Muscle layer of colon (tissue), 2 donors: ENCODE measurements around the gene SH2D3C.
"Not testable (repeated sequence)": the region's sequence is repeated elsewhere in the genome, so short reads cannot be mapped to it uniquely, and the experiment has no call there.

Experiments
- H3K27ac ChIP-seq: one replicate; pipeline ENCODE4 v1.7.0; 2013; ENCODE audit warnings: low read depth, mild to moderate bottlenecking, low read length, moderate library complexity
- H3K27me3 ChIP-seq, 2 donors: one replicate each; pipeline ENCODE4 v1.7.0; 2013; ENCODE audit warnings: low read length in 2 of 2, mild to moderate bottlenecking in 2 of 2; ENCODE audit not compliant: insufficient read depth in 2 of 2, control insufficient read depth in 1 of 2
- H3K36me3 ChIP-seq: one replicate; pipeline ENCODE4 v1.7.0; 2013; ENCODE audit warnings: mild to moderate bottlenecking, low read length; ENCODE audit not compliant: insufficient read depth
- H3K4me1 ChIP-seq: one replicate; pipeline ENCODE4 v1.7.0; 2013; ENCODE audit warnings: mild to moderate bottlenecking, low read length; ENCODE audit not compliant: insufficient read depth
- H3K4me3 ChIP-seq, 2 donors: one replicate each; pipeline ENCODE4 v1.7.0; 2013; ENCODE audit warnings: low read length in 2 of 2, low read depth in 1 of 2, mild to moderate bottlenecking in 1 of 2, moderate library complexity in 1 of 2
- H3K9ac ChIP-seq: one replicate; pipeline ENCODE4 v1.7.0; 2013; ENCODE audit warnings: low read length
- H3K9me3 ChIP-seq: one replicate; pipeline ENCODE4 v1.7.0; 2013; ENCODE audit warnings: mild to moderate bottlenecking, low read length
- donor health status: abdominal sarcoma.
- donor health status: Adenocarcinoma of cecum.

The SH2D3C gene

GRCh38 chr9:127790094-127790855, 11.8 kb upstream of the SH2D3C start:
- Histone ChIP-seq H3K9me3 (no peaks in the 10 kb centered on the region), H3K4me3 (no peak overlapping the region), H3K27ac (no peak overlapping the region), H3K27me3 (no peaks in the 10 kb centered on the region), H3K9ac (no peak overlapping the region), H3K4me1 (peaks cover 15% of the 10 kb centered on the region), H3K36me3 (peaks cover 46% of the 10 kb centered on the region)

DNA sequence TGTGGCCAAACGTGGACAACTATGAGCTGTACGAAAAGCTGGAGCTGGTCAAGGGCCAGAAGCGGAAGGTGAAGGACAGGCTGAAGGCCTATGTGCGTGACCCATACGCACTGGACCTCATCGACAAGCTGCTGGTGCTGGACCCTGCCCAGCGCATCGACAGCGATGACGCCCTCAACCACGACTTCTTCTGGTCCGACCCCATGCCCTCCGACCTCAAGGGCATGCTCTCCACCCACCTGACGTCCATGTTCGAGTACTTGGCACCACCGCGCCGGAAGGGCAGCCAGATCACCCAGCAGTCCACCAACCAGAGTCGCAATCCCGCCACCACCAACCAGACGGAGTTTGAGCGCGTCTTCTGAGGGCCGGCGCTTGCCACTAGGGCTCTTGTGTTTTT, 10.7 kb upstream of the SH2D3C start:
- H3K4me3 ChIP-seq: no peak overlapping the region
- H3K27ac ChIP-seq: no peak overlapping the region
- H3K4me1 ChIP-seq: peaks cover 20% of the 10 kb centered on the region
- H3K9me3 ChIP-seq: no peaks in the 10 kb centered on the region
- no peaks in the 10 kb centered on the region for H3K27me3 ChIP-seq
- peaks cover 46% of the 10 kb centered on the region for H3K36me3 ChIP-seq
- H3K9ac ChIP-seq: no peak overlapping the region

- H3K4me1 ChIP-seq: peaks cover 20% of the 10 kb centered on the region
- H3K9ac ChIP-seq: no peak overlapping the region
- H3K36me3 ChIP-seq: peaks cover 46% of the 10 kb centered on the region
- no peak overlapping the region for H3K27ac ChIP-seq
- H3K27me3 ChIP-seq: no peaks in the 10 kb centered on the region
- H3K9me3 ChIP-seq: no peaks in the 10 kb centered on the region
- H3K4me3 ChIP-seq: no peak overlapping the region
Observed at GRCh38 chr9:127788337-127789011, 10.0 kb upstream of the SH2D3C start.

- peaks cover 20% of the 10 kb centered on the region for H3K4me1 ChIP-seq
- no peaks in the 10 kb centered on the region for H3K9me3 ChIP-seq
- H3K4me3 ChIP-seq: peak overlapping the region; percentile 71 to 99
- peaks cover 46% of the 10 kb centered on the region for H3K36me3 ChIP-seq
- H3K27ac ChIP-seq: peak overlapping the region; percentile 97
- peak overlapping the region; percentile 39 for H3K9ac ChIP-seq
- no peaks in the 10 kb centered on the region for H3K27me3 ChIP-seq
Observed at GRCh38 chr9:127786773-127787104, 8.3 kb upstream of the SH2D3C start.

DNA sequence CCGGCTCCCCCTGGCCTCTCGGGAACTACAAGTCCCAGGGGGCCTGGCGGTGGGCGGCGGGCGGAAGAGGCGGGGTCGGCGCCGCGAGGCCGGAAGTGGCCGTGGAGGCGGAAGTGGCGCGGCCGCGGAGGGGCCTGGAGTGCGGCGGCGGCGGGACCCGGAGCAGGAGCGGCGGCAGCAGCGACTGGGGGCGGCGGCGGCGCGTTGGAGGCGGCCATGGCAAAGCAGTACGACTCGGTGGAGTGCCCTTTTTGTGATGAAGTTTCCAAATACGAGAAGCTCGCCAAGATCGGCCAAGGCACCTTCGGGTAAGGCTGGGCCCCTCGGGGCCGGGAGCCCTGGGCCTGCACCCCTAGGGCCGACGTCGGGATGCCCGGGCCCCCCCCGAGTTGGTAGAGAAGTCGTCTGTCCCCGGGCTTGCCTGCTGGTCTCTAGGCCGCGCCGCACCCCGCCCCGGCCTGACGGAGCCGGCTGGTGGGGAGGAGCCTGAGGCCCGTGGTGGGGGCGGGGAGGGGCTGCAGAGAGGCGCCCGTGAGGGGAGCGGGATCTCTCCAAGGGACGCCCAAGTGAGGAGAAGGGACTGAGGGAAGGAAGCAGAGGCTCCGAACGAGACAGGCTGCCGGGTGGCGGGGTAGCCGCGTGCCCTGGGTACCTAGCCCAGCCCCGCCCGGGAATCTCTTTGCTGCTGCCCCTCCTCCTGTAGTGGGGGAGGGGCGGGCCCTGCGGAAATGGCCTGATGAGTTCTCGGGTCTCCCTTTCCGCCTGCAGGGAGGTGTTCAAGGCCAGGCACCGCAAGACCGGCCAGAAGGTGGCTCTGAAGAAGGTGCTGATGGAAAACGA, 7.7 kb upstream of the SH2D3C start, which contains the start of gene CDK9:
Gene CDK9 (plus strand): TSS at position 102 of the 840 bp plus-strand sequence. CDS start 115 bp downstream, at position 217.
- H3K36me3 ChIP-seq: peaks cover 44% of the 10 kb centered on the region
- H3K4me1 ChIP-seq: peaks cover 20% of the 10 kb centered on the region
- H3K4me3 ChIP-seq: peak within 1 kb of the TSS; percentile 71 to 99
- H3K9me3 ChIP-seq: no peaks in the 10 kb centered on the region
- H3K9ac ChIP-seq: peak within 1 kb of the TSS; percentile 49
- peak within 1 kb of the TSS; percentile 97 for H3K27ac ChIP-seq
- no peaks in the 10 kb centered on the region for H3K27me3 ChIP-seq

DNA sequence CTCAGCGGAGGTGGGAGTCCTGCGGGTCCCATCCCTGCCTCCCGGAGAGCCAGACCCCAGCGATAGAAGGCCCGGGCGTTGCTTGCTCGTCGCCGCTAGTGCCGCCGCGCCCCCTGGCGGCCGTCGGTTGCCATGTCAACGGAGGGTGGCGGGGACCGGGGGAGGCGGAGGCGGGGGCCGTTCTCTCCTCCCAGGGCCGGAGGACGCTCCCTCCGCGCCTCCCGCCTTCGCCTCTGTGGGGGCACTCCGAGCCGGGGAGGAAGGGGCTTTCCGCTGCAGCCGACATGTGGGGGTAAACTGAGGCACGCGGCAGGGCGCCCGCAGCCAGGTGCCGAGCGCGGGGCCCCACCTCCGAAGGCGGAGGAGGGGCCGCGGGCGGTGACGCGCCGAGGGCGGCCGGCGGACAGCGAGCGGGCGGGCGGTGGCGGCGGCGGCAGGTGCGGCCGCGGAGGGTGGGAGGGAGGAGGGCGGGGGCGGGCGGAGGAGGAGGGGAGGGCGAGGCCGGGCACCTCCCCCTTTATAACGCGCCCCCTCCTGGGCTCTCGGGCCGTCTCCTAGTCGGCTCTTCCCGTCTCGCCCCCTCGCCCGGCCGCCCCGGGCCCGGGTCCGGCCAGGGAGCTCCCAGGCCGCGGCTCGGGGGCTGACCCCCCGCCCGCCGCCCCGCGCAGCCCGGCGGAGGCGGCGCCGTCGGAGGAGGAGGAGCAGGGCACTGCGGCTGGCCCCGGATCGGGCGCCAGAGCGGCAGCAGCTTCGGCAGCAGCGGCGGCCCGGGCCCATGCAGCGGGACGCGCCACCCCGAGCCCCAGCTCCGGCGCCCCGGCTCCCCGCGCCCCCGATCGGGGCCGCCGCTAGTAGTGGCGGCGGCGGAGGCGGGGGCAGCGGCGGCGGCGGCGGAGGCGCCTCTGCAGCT, 6.8 kb upstream of the SH2D3C start:
- Histone ChIP-seq H3K9ac (peak overlapping the region; percentile 49), H3K36me3 (peaks cover 35% of the 10 kb centered on the region), H3K4me1 (peaks cover 20% of the 10 kb centered on the region), H3K27me3 (no peaks in the 10 kb centered on the region), H3K27ac (peak overlapping the region; percentile 78), H3K9me3 (no peaks in the 10 kb centered on the region), H3K4me3 (peak overlapping the region; percentile 27 to 99)

GRCh38 chr9:127783111-127784008, 4.9 kb upstream of the SH2D3C start:
- Histone ChIP-seq H3K36me3 (peaks cover 17% of the 10 kb centered on the region), H3K27me3 (no peaks in the 10 kb centered on the region), H3K9me3 (no peaks in the 10 kb centered on the region), H3K27ac (no peak overlapping the region), H3K9ac (no peak overlapping the region), H3K4me1 (peaks cover 20% of the 10 kb centered on the region), H3K4me3 (no peak overlapping the region)

DNA sequence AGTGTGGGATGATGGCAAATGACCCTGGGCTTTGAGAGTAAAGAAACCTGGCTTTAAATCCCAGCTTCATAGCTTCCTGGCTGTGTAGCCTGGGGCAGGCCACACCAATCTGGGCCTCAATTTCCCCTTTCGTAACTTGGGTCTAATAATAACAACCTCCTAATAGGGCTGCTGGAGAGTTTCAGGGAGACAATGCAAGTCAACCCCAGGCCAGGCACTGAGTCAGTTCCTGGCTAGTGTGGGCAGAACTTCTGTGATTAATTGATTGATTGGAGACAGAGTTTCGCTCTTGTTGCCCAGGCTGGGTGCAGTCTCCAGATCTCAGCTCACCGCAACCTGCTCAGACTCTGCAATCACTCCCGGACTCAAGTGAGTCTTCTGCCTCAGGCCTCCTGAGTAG, 3.3 kb upstream of the SH2D3C start:
- H3K27ac ChIP-seq: no peak overlapping the region

GRCh38 chr9:127780909-127781308, 2.4 kb upstream of the SH2D3C start:
- not testable (repeated sequence) for H3K9me3 ChIP-seq, H3K27ac ChIP-seq, H3K27me3 ChIP-seq, H3K4me1 ChIP-seq, H3K4me3 ChIP-seq, H3K9ac ChIP-seq, H3K36me3 ChIP-seq

More for the DNA sequence above, 3.3 kb upstream of the SH2D3C start:
- Histone ChIP-seq H3K36me3 (peaks cover 1% of the 10 kb centered on the region), H3K4me1 (peaks cover 8% of the 10 kb centered on the region), H3K4me3 (no peak overlapping the region), H3K9ac (no peak overlapping the region), H3K9me3 (no peaks in the 10 kb centered on the region), H3K27me3 (no peaks in the 10 kb centered on the region)
